Right renal cortex interstitium (tissue), 3 donors: ENCODE measurements around the gene SLC44A5. TPM values are rescaled to one million over a fixed set of nuclear protein-coding genes. Genes with fewer than 3 reads are reported as not detected.
"Not testable (repeated sequence)": the region's sequence is repeated elsewhere in the genome, so short reads cannot be mapped to it uniquely, and the experiment has no call there.

Experiments
- DNase-seq, 3 donors: peaks; one replicate each; pipeline ENCODE4 v3.0.0-alpha.2; 2013; ENCODE audit warnings: low read depth in 3 of 3, low spot score in 2 of 3
- polyA plus RNA-seq, 3 donors: library from polyadenylated mRNA; unstranded; fragments of 120-200 nt; gene quantifications; one replicate each; pipeline ENCODE4 v1.2.1, GENCODE V29; 2013; ENCODE audit not compliant: insufficient read length in 3 of 3

The SLC44A5 gene
- polyA plus RNA-seq, 3 donors, result 10.3 to 14.9 (median 10.4) TPM

- DNase-seq, result no peak
These were observed 218.6 kb downstream of the SLC44A5 start for GRCh38 chr1:75392278-75392677.

- DNase-seq, result not testable (repeated sequence)
These were observed 235.2 kb downstream of the SLC44A5 start for GRCh38 chr1:75375476-75376447.

GRCh38 chr1:75373542-75374159 is 237.3 kb downstream of the SLC44A5 start:
- DNase-seq, result no peak

- no peak for DNase-seq
These were observed 244.3 kb downstream of the SLC44A5 start for GRCh38 chr1:75366595-75366994.

GRCh38 chr1:75361260-75361659 is 249.7 kb downstream of the SLC44A5 start:
- no peak for DNase-seq

GRCh38 chr1:75354267-75354666 is 256.6 kb downstream of the SLC44A5 start:
- DNase-seq, result not testable (repeated sequence)

- DNase-seq, result no peak
These were observed 257.9 kb downstream of the SLC44A5 start for GRCh38 chr1:75353051-75353450.

GRCh38 chr1:75345538-75346292 is 265.2 kb downstream of the SLC44A5 start:
- DNase-seq, result no peak

GRCh38 chr1:75342786-75343185 is 268.1 kb downstream of the SLC44A5 start:
- no peak for DNase-seq

- DNase-seq, result no peak
These were observed 269.4 kb downstream of the SLC44A5 start for GRCh38 chr1:75341537-75341936.

- DNase-seq, result no peak
These were observed 272.1 kb downstream of the SLC44A5 start for GRCh38 chr1:75338616-75339483.

GRCh38 chr1:75334876-75335389 is 276.0 kb downstream of the SLC44A5 start:
- no peak for DNase-seq

- DNase-seq, result no peak
These were observed 280.3 kb downstream of the SLC44A5 start for GRCh38 chr1:75330624-75331023.

GRCh38 chr1:75328691-75329090 is 282.2 kb downstream of the SLC44A5 start:
- no peak for DNase-seq

GRCh38 chr1:75327395-75327794 is 283.5 kb downstream of the SLC44A5 start:
- no peak for DNase-seq

GRCh38 chr1:75317976-75318375 is 292.9 kb downstream of the SLC44A5 start:
- DNase-seq, result no peak

- no peak for DNase-seq
These were observed 294.7 kb downstream of the SLC44A5 start for GRCh38 chr1:75316230-75316629.

GRCh38 chr1:75312620-75313019 is 298.3 kb downstream of the SLC44A5 start:
- DNase-seq, result no peak

- DNase-seq, result no peak
These were observed 300.8 kb downstream of the SLC44A5 start for GRCh38 chr1:75310067-75310466.

GRCh38 chr1:75308365-75308764 is 302.5 kb downstream of the SLC44A5 start:
- DNase-seq, result no peak
